ELR (cell line): Measurements from ENCODE around the gene DPP4.
"Not testable (repeated sequence)": the region's sequence is repeated elsewhere in the genome, so short reads cannot be mapped to it uniquely, and the experiment has no call there.

Source experiments
- DNase-seq: peaks from one replicate; pipeline ENCODE4 v3.0.0-alpha.2; 2015; ENCODE audit warnings: low read depth

DPP4 gene

DNA sequence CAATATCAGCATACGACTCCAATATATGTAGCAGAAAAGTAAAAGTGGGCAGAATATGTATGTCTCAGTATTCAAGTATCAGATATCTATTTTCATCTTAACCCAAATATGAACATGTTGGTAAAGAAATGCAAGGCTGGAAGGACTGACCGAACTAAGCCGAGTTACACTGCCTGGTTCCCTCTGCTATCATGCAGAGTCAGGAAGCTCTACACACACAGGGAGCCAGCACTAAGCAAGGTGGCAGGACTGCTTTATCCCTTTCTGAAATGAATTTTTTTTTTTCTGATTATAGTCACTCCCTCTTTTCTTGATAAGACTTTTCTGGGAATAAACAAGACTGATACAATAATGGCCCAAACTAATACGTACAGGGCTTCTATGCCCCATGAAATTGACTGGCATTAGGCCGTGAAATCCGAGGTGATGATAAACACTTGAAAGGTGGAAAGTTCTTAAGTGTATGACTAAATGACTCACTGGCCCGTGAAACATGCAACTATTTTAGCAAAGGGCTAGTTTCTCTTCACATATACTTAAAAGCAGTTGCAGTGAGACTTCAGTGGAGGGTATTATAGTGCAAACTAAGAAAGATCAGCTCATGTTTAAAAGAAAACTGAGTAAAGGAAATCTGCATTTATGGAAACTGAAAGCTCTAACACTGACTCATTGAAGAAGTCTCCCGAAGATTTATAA is 14.9 kb downstream of the DPP4 start:
- peak; percentile 10 for DNase-seq

DNA sequence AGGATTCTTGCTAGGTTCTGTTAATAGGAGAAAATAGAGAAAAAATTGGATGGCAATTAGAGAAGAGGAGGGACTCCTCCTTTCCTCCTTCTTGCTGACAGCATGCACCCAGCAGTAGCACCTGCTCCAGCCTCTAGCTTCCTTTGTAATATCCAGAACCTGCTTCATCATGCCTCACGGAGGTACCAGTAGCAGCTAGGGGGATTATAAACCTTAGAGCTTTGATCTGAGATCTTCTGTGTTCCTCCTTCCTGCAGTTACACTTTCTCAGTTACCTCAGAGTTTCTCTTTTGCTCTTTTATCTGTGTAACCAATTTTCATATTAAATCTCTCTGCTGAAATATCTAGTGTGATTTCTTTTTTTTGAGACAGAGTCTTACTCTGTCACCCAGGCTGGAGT is 16.6 kb downstream of the DPP4 start:
- no peak for DNase-seq

DNA sequence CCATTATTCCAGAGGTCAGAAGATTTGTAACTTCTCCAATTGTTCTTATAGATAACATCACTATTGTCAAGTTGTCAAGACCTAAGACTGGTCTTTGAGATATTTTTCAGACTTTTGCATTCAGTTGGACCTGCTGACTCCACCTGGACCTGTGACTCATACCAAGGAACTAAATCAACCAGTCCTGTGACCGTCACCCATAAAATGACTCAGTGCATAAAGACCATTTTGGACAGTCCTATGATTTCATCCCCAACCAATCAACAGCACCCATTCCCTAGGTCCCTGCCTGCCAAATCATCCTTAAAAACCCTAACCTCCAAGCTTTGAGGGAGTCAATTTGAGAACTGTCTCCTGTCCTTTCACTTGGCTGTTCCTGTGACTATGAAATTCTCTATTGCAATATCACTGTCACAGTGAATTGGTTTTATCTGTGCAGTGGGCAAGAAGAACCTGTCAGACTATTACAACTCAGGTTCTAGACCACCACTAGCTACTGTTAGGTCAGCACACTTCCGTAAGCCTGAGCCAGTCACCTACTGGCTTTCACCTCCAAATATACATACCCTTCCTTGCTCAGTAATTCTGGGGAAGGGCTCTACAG is 17.1 kb downstream of the DPP4 start:
- DNase-seq, result peak; percentile 10

GRCh38 chr2:162053808-162054155 is 20.2 kb downstream of the DPP4 start:
- DNase-seq, result no peak

GRCh38 chr2:162053066-162053807 is 20.8 kb downstream of the DPP4 start:
- no peak for DNase-seq

- no peak for DNase-seq
These were observed 23.5 kb downstream of the DPP4 start for GRCh38 chr2:162050513-162050961.

GRCh38 chr2:162049089-162049488 is 24.9 kb downstream of the DPP4 start:
- not testable (repeated sequence) for DNase-seq

- no peak for DNase-seq
These were observed 29.4 kb downstream of the DPP4 start for GRCh38 chr2:162044586-162044985.

DNA sequence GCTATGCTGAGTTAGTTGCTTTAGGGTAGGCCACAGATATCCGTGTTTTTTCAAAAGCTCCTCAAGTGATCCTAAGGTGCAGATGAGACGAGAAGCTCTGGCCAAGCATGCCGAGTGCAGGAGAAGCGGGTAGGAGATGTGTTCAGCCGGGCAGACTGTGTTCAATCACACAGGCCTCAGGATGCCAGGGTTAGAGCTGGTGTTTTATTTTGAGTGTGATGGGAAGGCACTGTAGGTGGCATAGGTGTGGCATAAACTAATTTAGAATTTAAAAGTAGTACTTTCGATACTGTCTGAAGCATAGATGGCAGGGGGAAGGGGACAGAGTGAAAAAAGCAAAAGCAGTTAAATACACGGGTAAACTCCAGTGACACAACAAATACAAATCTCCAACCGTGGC is 30.9 kb downstream of the DPP4 start:
- DNase-seq, result no peak

DNA sequence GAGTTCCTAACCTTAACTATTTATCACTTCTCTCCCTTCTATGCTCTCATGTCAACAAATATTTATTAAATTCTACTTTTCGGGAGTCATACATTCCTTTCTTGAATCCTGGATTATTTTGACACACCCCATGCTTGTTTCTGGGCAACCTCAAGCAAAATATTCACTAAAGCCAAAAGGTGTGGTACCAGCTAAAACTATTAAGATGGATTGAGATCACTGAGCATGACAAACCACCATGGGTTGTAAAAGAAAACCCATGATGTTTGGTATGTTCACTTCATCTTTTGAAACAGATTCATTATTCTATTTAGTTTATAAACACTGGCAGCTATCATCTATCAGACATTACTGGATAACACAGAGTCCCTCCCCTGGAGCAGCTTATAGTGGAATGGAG is 32.5 kb downstream of the DPP4 start:
- DNase-seq, result no peak

- DNase-seq, result no peak
These were observed 35.3 kb downstream of the DPP4 start for GRCh38 chr2:162038725-162039124.

GRCh38 chr2:162037886-162038285 is 36.1 kb downstream of the DPP4 start:
- no peak for DNase-seq

GRCh38 chr2:162037028-162037795 is 36.8 kb downstream of the DPP4 start:
- no peak for DNase-seq

- DNase-seq, result no peak
These were observed 38.0 kb downstream of the DPP4 start for GRCh38 chr2:162035981-162036380.

DNA sequence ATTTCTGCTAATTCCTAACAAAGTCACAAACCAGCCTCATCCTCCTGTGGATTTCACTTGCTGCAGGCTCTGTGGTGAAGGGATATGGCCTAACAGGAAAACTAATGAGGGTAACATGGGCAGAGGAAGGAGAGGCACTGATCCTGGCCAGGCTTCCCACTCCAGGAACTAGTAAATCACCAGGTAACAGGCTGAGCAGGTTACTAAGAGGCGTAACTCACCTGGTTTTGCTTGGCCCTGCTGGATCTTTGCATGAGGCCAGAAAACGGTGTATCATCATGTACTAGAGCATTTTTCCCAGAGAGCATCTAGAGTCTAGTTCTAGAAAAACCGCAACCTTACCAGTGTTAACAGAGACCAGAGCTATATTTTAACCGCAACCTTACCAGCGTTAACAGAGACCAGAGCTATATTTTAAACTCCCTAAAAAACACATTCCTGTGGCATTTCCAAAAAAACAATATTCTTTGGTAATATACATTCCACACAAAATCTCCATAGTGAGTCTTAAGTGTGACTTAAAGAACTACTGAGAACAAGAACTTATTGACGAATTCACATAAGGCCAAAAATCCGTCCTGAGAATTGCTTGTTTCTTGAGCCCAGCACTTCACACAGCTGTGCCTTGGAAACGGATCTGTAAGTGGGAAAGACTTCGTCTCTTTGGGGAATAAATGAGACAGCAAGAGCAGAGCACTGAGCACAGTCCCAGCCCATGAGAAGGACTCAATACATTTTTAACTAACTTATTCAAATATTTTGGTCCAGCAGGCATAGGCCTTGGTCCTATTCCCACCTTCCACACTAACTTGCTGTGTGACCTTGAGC is 43.4 kb downstream of the DPP4 start:
- no peak for DNase-seq

DNA sequence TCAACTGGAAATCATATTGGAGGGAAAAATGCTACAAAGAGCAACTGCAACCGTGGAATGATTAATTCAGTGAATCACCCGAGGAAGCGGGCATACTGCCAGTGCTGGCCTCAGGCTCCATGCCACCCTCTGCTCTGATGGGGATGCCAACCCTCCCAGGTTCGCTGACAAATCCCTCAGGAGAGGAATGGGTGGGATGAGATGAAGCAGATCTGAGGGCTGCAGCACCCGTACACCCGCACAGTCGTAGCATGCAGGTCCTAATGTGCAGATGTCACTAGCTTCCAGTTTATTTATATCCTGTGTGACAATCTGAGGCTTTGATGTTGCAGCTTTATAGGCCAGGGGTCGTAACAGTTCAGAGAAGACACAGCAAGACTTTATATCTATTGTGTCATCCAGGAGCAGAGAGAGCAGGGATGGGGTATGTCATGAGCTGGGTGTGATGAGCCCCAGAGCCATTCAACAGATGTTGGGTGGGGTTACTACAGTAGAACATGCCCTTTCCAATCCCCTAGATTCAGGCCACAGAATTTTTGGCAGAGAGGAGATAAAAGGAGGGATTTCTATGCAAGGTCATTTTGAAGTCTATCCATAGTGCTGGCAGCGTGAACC is 44.6 kb downstream of the DPP4 start:
- DNase-seq, result peak; percentile 79

DNA sequence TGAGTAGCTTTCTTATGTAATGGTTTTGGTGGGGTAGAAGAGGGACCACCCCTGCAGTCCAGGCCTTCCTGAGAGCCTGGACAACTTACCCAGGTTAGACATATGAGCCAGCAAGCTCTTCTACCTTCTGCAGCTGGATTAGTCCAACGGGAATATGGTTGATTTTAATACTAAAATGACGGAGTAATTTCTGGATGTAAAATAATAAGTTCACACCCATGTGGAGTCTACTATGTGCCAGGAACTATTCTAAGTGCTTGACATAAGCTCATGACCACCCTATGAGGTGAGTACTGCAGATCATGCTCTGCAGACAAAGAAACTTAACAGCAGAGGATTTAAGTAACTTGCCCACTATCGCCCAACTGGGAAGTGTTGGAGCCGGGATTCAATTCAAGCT is 45.5 kb downstream of the DPP4 start:
- no peak for DNase-seq

DNA sequence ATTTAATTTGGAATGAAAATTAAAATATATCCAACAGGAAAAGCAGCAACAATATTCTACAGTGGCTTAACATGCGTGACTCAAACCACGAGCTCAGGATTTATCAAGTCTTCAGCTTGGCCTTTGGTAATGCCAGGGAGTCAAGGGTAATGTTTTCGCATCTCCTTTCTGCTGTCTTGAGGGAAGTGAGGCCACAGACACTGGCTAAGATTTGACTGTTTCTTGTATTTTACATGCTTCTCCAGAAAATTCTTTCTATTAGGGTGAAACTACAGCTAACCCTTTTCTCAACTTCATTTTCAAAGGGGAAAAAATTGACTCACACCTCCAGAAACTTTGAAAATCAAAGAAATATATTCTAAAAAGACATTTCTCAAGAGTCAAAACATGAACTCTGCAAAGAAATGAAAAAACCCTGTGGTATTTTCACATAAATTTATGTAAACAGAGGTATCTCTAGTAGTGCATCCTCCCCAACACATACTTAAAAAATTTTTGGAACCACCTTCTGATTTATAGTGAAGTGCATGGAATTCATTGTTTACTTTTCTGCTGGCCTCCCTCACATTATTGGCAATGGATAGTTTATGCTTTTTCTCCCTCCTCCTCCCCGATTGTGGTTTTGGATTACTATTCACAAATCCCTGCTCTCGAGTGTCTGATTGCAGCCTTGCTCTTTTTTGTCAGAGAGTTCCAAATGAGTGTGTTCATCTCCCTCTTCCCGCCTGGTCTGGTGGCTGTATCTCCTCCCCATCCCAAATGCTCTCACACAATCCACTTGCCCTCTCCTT is 48.7 kb downstream of the DPP4 start:
- peak; percentile 37 for DNase-seq

GRCh38 chr2:162022290-162022945 is 51.6 kb downstream of the DPP4 start:
- DNase-seq, result peak; percentile 43

GRCh38 chr2:162021516-162022058 is 52.4 kb downstream of the DPP4 start:
- DNase-seq, result no peak
